ENCODE results near the gene CCDC70. TPM values are rescaled to one million over a fixed set of nuclear protein-coding genes. Genes with fewer than 3 reads are reported as not detected.

Gene CCDC70
- total and polyA plus RNA-seq, 5 donors from 2014 or later: not detected

GRCh38 chr13:51831519-51831918 is 30.2 kb upstream of the CCDC70 start:
- no peaks in the 10 kb centered on the region for H3K36me3 ChIP-seq (ENCODE audit: control insufficient read depth, insufficient read depth, low read length)
- no peak for DNase-seq
- no peak overlapping the region for H3K27ac ChIP-seq (ENCODE audit: insufficient read depth, low read length, poor library complexity, severe bottlenecking)
- no peak for ATAC-seq (ENCODE audit: low read depth in 2 of 2)
- H3K9me3 Mint-ChIP-seq: no peaks in the 10 kb centered on the region
- H3K4me1 ChIP-seq (ENCODE audit: control insufficient read depth, insufficient read depth, low read length, poor library complexity, severe bottlenecking): peaks cover 24% of the 10 kb centered on the region
- H3K4me1 Mint-ChIP-seq: peaks cover 18 to 56% (median 24%) of the 10 kb centered on the region in 4 donors
- H3K27me3 ChIP-seq (ENCODE audit: control insufficient read depth, insufficient read depth, low read length): no peaks in the 10 kb centered on the region
- peak overlapping the region in 1 of 4 donors; percentile 22 for H3K4me3 Mint-ChIP-seq
- H3K9me3 ChIP-seq (ENCODE audit: control insufficient read depth in 2 of 2, low read length in 2 of 2): no peaks in the 10 kb centered on the region
- H3K27me3 Mint-ChIP-seq: peaks cover 12% of the 10 kb centered on the region
- peak overlapping the region in 1 of 3 donors; percentile 74 for H3K27ac Mint-ChIP-seq
- H3K4me3 ChIP-seq (ENCODE audit: low read depth, low read length): no peak overlapping the region
- no peaks in the 10 kb centered on the region for H3K36me3 Mint-ChIP-seq

- Mint-ChIP-seq H3K27ac (peak overlapping the region; percentile 45 to 85 (median 50)), H3K36me3 (no peaks in the 10 kb centered on the region), H3K4me3 (peak overlapping the region in 3 of 4 donors; percentile 22 to 39 (median 29)), H3K4me1 (peaks cover 11 to 53% (median 15%) of the 10 kb centered on the region in 4 donors), H3K27me3 (peaks cover 12% of the 10 kb centered on the region), H3K9me3 (no peaks in the 10 kb centered on the region)
- DNase-seq (peak; percentile 46 to 77 (median 77)), ATAC-seq (ENCODE audit: low read depth in 2 of 2) (peak; percentile 95 to 96)
- Histone ChIP-seq H3K4me3 (ENCODE audit: low read depth, low read length) (peak overlapping the region; percentile 14), H3K27me3 (ENCODE audit: control insufficient read depth, insufficient read depth, low read length) (no peaks in the 10 kb centered on the region), H3K36me3 (ENCODE audit: control insufficient read depth, insufficient read depth, low read length) (no peaks in the 10 kb centered on the region), H3K27ac (ENCODE audit: insufficient read depth, low read length, poor library complexity, severe bottlenecking) (no peak overlapping the region), H3K9me3 (ENCODE audit: control insufficient read depth in 2 of 2, low read length in 2 of 2) (no peaks in the 10 kb centered on the region), H3K4me1 (ENCODE audit: control insufficient read depth, insufficient read depth, low read length, poor library complexity, severe bottlenecking) (peaks cover 13% of the 10 kb centered on the region)
Observed at GRCh38 chr13:51832471-51833152, 29.2 kb upstream of the CCDC70 start.

- ATAC-seq (ENCODE audit: low read depth in 2 of 2) (no peak), DNase-seq (no peak)
- Mint-ChIP-seq H3K4me3 (no peak overlapping the region), H3K36me3 (no peaks in the 10 kb centered on the region), H3K27ac (no peak overlapping the region), H3K27me3 (peaks cover 12% of the 10 kb centered on the region), H3K9me3 (no peaks in the 10 kb centered on the region), H3K4me1 (peaks cover 11 to 43% (median 13%) of the 10 kb centered on the region in 4 donors)
- Histone ChIP-seq H3K27me3 (ENCODE audit: control insufficient read depth, insufficient read depth, low read length) (no peaks in the 10 kb centered on the region), H3K36me3 (ENCODE audit: control insufficient read depth, insufficient read depth, low read length) (no peaks in the 10 kb centered on the region), H3K27ac (ENCODE audit: insufficient read depth, low read length, poor library complexity, severe bottlenecking) (no peak overlapping the region), H3K9me3 (ENCODE audit: control insufficient read depth in 2 of 2, low read length in 2 of 2) (no peaks in the 10 kb centered on the region), H3K4me1 (ENCODE audit: control insufficient read depth, insufficient read depth, low read length, poor library complexity, severe bottlenecking) (no peaks in the 10 kb centered on the region), H3K4me3 (ENCODE audit: low read depth, low read length) (no peak overlapping the region)
Observed at GRCh38 chr13:51833980-51834379, 27.8 kb upstream of the CCDC70 start.

- H3K27ac ChIP-seq (ENCODE audit: insufficient read depth, low read length, poor library complexity, severe bottlenecking): no peak overlapping the region
- Mint-ChIP-seq H3K9me3 (no peaks in the 10 kb centered on the region), H3K4me3 (no peak overlapping the region), H3K4me1 (peaks cover 11 to 36% (median 13%) of the 10 kb centered on the region in 4 donors), H3K27ac (no peak overlapping the region), H3K27me3 (peaks cover 17% of the 10 kb centered on the region), H3K36me3 (no peaks in the 10 kb centered on the region)
- ATAC-seq (ENCODE audit: low read depth in 2 of 2): no peak
- no peaks in the 10 kb centered on the region for H3K27me3 ChIP-seq (ENCODE audit: control insufficient read depth, insufficient read depth, low read length)
- DNase-seq: no peak
- no peaks in the 10 kb centered on the region for H3K9me3 ChIP-seq (ENCODE audit: control insufficient read depth in 2 of 2, low read length in 2 of 2)
- no peak overlapping the region for H3K4me3 ChIP-seq (ENCODE audit: low read depth, low read length)
- H3K36me3 ChIP-seq (ENCODE audit: control insufficient read depth, insufficient read depth, low read length): no peaks in the 10 kb centered on the region
- no peaks in the 10 kb centered on the region for H3K4me1 ChIP-seq (ENCODE audit: control insufficient read depth, insufficient read depth, low read length, poor library complexity, severe bottlenecking)
Observed at GRCh38 chr13:51834581-51835171, 27.1 kb upstream of the CCDC70 start.

GRCh38 chr13:51837016-51837415 is 24.8 kb upstream of the CCDC70 start:
- Mint-ChIP-seq H3K4me1 (peaks cover 6 to 20% (median 9%) of the 10 kb centered on the region in 4 donors), H3K4me3 (no peak overlapping the region), H3K9me3 (no peaks in the 10 kb centered on the region), H3K27ac (no peak overlapping the region), H3K36me3 (no peaks in the 10 kb centered on the region), H3K27me3 (peaks cover 17% of the 10 kb centered on the region)
- Histone ChIP-seq H3K36me3 (ENCODE audit: control insufficient read depth, insufficient read depth, low read length) (no peaks in the 10 kb centered on the region), H3K9me3 (ENCODE audit: control insufficient read depth in 2 of 2, low read length in 2 of 2) (no peaks in the 10 kb centered on the region), H3K4me1 (ENCODE audit: control insufficient read depth, insufficient read depth, low read length, poor library complexity, severe bottlenecking) (no peaks in the 10 kb centered on the region), H3K27me3 (ENCODE audit: control insufficient read depth, insufficient read depth, low read length) (no peaks in the 10 kb centered on the region), H3K4me3 (ENCODE audit: low read depth, low read length) (no peak overlapping the region), H3K27ac (ENCODE audit: insufficient read depth, low read length, poor library complexity, severe bottlenecking) (no peak overlapping the region)
- ATAC-seq (ENCODE audit: low read depth in 2 of 2): no peak
- DNase-seq: no peak

GRCh38 chr13:51838240-51838846 is 23.4 kb upstream of the CCDC70 start:
- Mint-ChIP-seq H3K4me1 (peaks cover 0 to 10% (median 2%) of the 10 kb centered on the region in 4 donors), H3K27ac (no peak overlapping the region), H3K27me3 (peaks cover 14% of the 10 kb centered on the region), H3K36me3 (no peaks in the 10 kb centered on the region), H3K4me3 (no peak overlapping the region), H3K9me3 (no peaks in the 10 kb centered on the region)
- no peak for DNase-seq
- H3K36me3 ChIP-seq (ENCODE audit: control insufficient read depth, insufficient read depth, low read length): no peaks in the 10 kb centered on the region
- H3K27me3 ChIP-seq (ENCODE audit: control insufficient read depth, insufficient read depth, low read length): peaks cover 2% of the 10 kb centered on the region
- no peaks in the 10 kb centered on the region for H3K4me1 ChIP-seq (ENCODE audit: control insufficient read depth, insufficient read depth, low read length, poor library complexity, severe bottlenecking)
- no peaks in the 10 kb centered on the region for H3K9me3 ChIP-seq (ENCODE audit: control insufficient read depth in 2 of 2, low read length in 2 of 2)
- no peak overlapping the region for H3K4me3 ChIP-seq (ENCODE audit: low read depth, low read length)
- H3K27ac ChIP-seq (ENCODE audit: insufficient read depth, low read length, poor library complexity, severe bottlenecking): no peak overlapping the region
- no peak for ATAC-seq (ENCODE audit: low read depth in 2 of 2)

GRCh38 chr13:51839711-51840540 is 21.8 kb upstream of the CCDC70 start:
- H3K36me3 Mint-ChIP-seq: no peaks in the 10 kb centered on the region

More at GRCh38 chr13:51839711-51840540, 21.8 kb upstream of the CCDC70 start:
- DNase-seq (no peak), ATAC-seq (ENCODE audit: low read depth in 2 of 2) (no peak)
- no peaks in the 10 kb centered on the region for H3K9me3 ChIP-seq (ENCODE audit: control insufficient read depth in 2 of 2, low read length in 2 of 2)
- H3K36me3 ChIP-seq (ENCODE audit: control insufficient read depth, insufficient read depth, low read length): no peaks in the 10 kb centered on the region
- H3K9me3 Mint-ChIP-seq: no peaks in the 10 kb centered on the region
- peaks cover 6 to 10% (median 6%) of the 10 kb centered on the region in 4 donors for H3K4me1 Mint-ChIP-seq
- H3K27ac ChIP-seq (ENCODE audit: insufficient read depth, low read length, poor library complexity, severe bottlenecking): no peak overlapping the region
- no peak overlapping the region for H3K27ac Mint-ChIP-seq
- peaks cover 25% of the 10 kb centered on the region for H3K27me3 Mint-ChIP-seq
- H3K27me3 ChIP-seq (ENCODE audit: control insufficient read depth, insufficient read depth, low read length): peaks cover 2% of the 10 kb centered on the region
- no peaks in the 10 kb centered on the region for H3K4me1 ChIP-seq (ENCODE audit: control insufficient read depth, insufficient read depth, low read length, poor library complexity, severe bottlenecking)
- no peak overlapping the region for H3K4me3 Mint-ChIP-seq
- H3K4me3 ChIP-seq (ENCODE audit: low read depth, low read length): no peak overlapping the region

All from CD4-positive, CD25-positive, alpha-beta regulatory T cell (primary cell).